GM20000 (cell line): Measurements from ENCODE around the gene USP13.

Experiments used
- DNase-seq: peaks from one replicate; pipeline ENCODE4 v3.0.0; 2012; ENCODE audit warnings: low spot score
- TF ChIP-seq, protein P1 (sequence below): IDR thresholded peaks from 2 replicates; pipeline ENCODE4 v1.5.1; 2012; ENCODE audit warnings: mild to moderate bottlenecking, control low read depth; ENCODE audit errors: extremely low read depth, missing control alignments

USP13 gene

DNA sequence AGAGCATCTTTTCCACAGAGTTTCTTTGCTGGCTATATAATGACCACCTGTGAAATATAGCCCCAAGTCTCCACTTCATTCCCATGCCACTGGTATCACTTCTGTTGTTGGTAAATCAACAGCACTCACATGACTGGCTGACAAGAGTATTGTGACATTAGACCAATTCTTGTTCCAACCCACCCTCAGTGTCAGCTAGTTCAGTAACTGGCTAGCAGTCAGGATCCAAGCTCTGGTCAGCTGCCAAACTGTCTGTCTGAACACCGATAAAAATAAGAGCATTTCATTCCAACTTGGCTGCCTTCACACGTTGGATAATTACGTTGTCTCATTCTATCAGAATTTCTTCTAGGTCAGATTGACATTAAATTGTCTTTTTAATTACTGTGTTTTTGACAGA is 166.5 kb downstream of the USP13 start:
- TF ChIP-seq, protein P1, sequence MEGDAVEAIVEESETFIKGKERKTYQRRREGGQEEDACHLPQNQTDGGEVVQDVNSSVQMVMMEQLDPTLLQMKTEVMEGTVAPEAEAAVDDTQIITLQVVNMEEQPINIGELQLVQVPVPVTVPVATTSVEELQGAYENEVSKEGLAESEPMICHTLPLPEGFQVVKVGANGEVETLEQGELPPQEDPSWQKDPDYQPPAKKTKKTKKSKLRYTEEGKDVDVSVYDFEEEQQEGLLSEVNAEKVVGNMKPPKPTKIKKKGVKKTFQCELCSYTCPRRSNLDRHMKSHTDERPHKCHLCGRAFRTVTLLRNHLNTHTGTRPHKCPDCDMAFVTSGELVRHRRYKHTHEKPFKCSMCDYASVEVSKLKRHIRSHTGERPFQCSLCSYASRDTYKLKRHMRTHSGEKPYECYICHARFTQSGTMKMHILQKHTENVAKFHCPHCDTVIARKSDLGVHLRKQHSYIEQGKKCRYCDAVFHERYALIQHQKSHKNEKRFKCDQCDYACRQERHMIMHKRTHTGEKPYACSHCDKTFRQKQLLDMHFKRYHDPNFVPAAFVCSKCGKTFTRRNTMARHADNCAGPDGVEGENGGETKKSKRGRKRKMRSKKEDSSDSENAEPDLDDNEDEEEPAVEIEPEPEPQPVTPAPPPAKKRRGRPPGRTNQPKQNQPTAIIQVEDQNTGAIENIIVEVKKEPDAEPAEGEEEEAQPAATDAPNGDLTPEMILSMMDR, result no peak
- no peak for DNase-seq

DNA sequence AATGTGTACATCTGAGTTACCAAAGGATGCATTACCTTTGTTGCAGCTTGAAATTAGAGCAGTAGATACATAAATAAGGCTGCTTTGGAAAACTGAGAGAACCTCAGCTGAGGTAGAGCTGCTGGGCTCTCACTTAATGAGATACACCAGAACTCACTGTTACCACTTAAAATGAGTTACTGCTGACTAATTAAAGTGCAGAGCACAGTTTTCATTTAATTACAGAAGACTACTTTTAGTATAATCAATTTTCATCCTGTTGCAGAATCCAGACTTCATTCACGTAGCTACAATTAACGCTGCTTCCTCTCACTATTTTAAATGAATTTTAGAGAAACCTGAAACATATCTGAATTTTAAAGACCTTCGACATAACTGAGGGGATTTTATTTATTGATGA is 169.5 kb downstream of the USP13 start:
- TF ChIP-seq, protein P1, result no peak
- DNase-seq, result no peak

- TF ChIP-seq, protein P1, result no peak
- DNase-seq, result no peak
Measured at GRCh38 chr3:179825527-179826246, 172.8 kb downstream of the USP13 start.

DNA sequence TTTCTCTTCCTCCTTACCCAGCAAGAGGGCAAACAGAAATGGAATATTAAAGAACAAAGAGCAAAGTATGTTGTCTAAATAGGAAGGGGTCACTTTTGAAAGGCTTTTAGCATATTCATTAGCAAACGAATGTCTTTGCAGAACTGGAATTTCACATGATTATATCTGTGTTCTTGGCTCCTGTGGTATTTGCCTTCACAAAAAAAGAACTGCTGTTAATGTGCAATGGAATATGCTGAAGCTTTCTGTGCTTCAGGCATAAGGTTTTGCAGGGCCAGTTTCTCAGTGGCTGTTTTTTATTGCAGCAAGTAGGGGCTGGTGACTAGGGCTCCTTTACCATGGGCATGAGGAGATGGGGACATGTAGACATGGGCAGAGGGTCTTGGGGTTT is 173.4 kb downstream of the USP13 start:
- no peak for DNase-seq
- TF ChIP-seq, protein P1, result no peak

DNA sequence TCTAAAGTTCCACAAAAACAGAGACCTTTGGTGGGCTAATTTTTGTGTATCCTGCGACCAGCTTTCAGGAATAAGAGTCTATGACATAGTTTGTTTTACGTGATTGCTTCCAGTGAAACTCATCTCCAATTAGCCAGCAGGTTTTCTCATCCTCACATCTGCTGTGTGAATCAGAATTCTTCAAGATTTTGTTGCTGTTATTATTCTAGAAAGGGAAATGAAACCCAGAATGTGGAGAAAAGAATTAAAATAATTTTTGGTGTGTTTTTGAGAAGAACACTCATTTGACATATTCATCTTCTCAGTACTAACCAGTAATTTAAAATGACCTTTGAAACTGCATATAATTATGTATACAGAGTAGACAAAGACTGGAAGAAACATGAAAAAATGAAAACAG is 175.9 kb downstream of the USP13 start:
- no peak for DNase-seq
- TF ChIP-seq, protein P1, result no peak

DNA sequence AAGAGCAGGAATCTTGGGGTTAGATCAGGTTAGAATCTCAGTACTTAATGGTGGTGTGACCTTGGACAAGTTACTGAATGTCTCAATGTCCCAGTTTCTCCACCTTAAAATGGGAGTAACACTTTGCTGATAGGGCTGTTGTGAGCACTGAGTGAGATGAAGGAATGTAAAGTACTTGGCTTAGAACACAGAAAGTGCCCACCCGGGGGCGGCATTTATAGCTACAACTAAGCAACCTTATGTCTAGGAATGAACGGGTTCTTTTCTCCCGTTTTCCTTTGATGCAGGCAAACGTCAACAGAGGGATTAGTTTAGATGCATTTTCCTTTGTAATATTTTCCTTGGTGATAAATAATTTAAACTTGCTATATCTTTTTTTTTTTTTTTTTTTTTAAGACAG is 176.6 kb downstream of the USP13 start:
- no peak for DNase-seq
- TF ChIP-seq, protein P1, result no peak

- DNase-seq, result no peak
- TF ChIP-seq, protein P1, result no peak
Measured at GRCh38 chr3:179832333-179832854, 179.6 kb downstream of the USP13 start.
